Memory B cell (primary cell): ENCODE results near the gene SRPK2.
"Not testable (repeated sequence)": the region's sequence is repeated elsewhere in the genome, so short reads cannot be mapped to it uniquely, and the experiment has no call there.

Experiments
- ATAC-seq: fragments of 150-1000 bp; cut with Tn5 transposase; 2 replicates; pipeline ENCODE4 v1.10.0; 2021; ENCODE audit warnings: low read depth, mild to moderate bottlenecking, moderate library complexity
- DNase-seq, 2 donors: peaks; one replicate each; pipeline ENCODE4 v3.0.0; 2022; ENCODE audit warnings: low spot score in 2 of 2
- H3K27ac Mint-ChIP-seq: one replicate; pipeline ENCODE4 v1.8.0; 2022; ENCODE audit warnings: mild to moderate bottlenecking, moderate library complexity, mixed read lengths
- H3K27me3 Mint-ChIP-seq: one replicate; pipeline ENCODE4 v1.8.0; 2022; ENCODE audit warnings: mixed read lengths
- H3K36me3 Mint-ChIP-seq: one replicate; pipeline ENCODE4 v1.8.0; 2022; ENCODE audit warnings: mild to moderate bottlenecking, mixed read lengths
- H3K4me1 Mint-ChIP-seq: one replicate; pipeline ENCODE4 v1.8.0; 2022; ENCODE audit warnings: mixed read lengths
- H3K4me3 Mint-ChIP-seq: one replicate; pipeline ENCODE4 v1.8.0; 2022; ENCODE audit warnings: mild to moderate bottlenecking, moderate library complexity, mixed read lengths
- H3K9me3 Mint-ChIP-seq: one replicate; pipeline ENCODE4 v1.8.0; 2022; ENCODE audit warnings: mixed read lengths

The SRPK2 gene

GRCh38 chr7:105362685-105363084, 26.0 kb downstream of the SRPK2 start:
- H3K4me3 Mint-ChIP-seq, ATAC-seq, H3K9me3 Mint-ChIP-seq, H3K27me3 Mint-ChIP-seq, DNase-seq: not testable (repeated sequence)
- Mint-ChIP-seq H3K4me1 (peaks cover 41% of the 10 kb centered on the region), H3K27ac (peak overlapping the region; percentile 52), H3K36me3 (peaks cover 28% of the 10 kb centered on the region)

GRCh38 chr7:105361995-105362394, 26.7 kb downstream of the SRPK2 start:
- Mint-ChIP-seq H3K27ac (peak overlapping the region; percentile 52), H3K4me1 (peaks cover 39% of the 10 kb centered on the region), H3K36me3 (peaks cover 28% of the 10 kb centered on the region)
- not testable (repeated sequence) for ATAC-seq, DNase-seq, H3K27me3 Mint-ChIP-seq, H3K4me3 Mint-ChIP-seq, H3K9me3 Mint-ChIP-seq

- not testable (repeated sequence) for DNase-seq, H3K4me3 Mint-ChIP-seq, H3K27me3 Mint-ChIP-seq, H3K9me3 Mint-ChIP-seq, ATAC-seq
- peaks cover 22% of the 10 kb centered on the region for H3K36me3 Mint-ChIP-seq
- H3K4me1 Mint-ChIP-seq: peaks cover 35% of the 10 kb centered on the region
- peak overlapping the region; percentile 53 for H3K27ac Mint-ChIP-seq
Measured at GRCh38 chr7:105360149-105360548, 28.6 kb downstream of the SRPK2 start.

GRCh38 chr7:105355701-105356100, 33.0 kb downstream of the SRPK2 start:
- peaks cover 51% of the 10 kb centered on the region for H3K4me1 Mint-ChIP-seq
- peak overlapping the region; percentile 37 for H3K4me3 Mint-ChIP-seq
- no peaks in the 10 kb centered on the region for H3K9me3 Mint-ChIP-seq
- peak overlapping the region; percentile 94 for H3K27ac Mint-ChIP-seq
- peak in 1 of 2 donors; percentile 11 for DNase-seq
- H3K27me3 Mint-ChIP-seq: no peaks in the 10 kb centered on the region
- peak; percentile 5 for ATAC-seq
- H3K36me3 Mint-ChIP-seq: peaks cover 7% of the 10 kb centered on the region

- no peak for DNase-seq
- H3K27me3 Mint-ChIP-seq: no peaks in the 10 kb centered on the region
- peak; percentile 10 for ATAC-seq
- peaks cover 46% of the 10 kb centered on the region for H3K4me1 Mint-ChIP-seq
- H3K27ac Mint-ChIP-seq: peak overlapping the region; percentile 94
- peak overlapping the region; percentile 70 for H3K4me3 Mint-ChIP-seq
- H3K9me3 Mint-ChIP-seq: no peaks in the 10 kb centered on the region
- peaks cover 1% of the 10 kb centered on the region for H3K36me3 Mint-ChIP-seq
Measured at GRCh38 chr7:105354383-105354782, 34.3 kb downstream of the SRPK2 start.

GRCh38 chr7:105353752-105354328, 34.9 kb downstream of the SRPK2 start:
- peak overlapping the region; percentile 94 for H3K27ac Mint-ChIP-seq
- DNase-seq: no peak
- H3K4me3 Mint-ChIP-seq: peak overlapping the region; percentile 70
- peak; percentile 20 for ATAC-seq
- H3K9me3 Mint-ChIP-seq: no peaks in the 10 kb centered on the region
- H3K4me1 Mint-ChIP-seq: peaks cover 47% of the 10 kb centered on the region
- H3K27me3 Mint-ChIP-seq: no peaks in the 10 kb centered on the region
- peaks cover 2% of the 10 kb centered on the region for H3K36me3 Mint-ChIP-seq

GRCh38 chr7:105352901-105353668, 35.6 kb downstream of the SRPK2 start:
- Mint-ChIP-seq H3K27ac (peak overlapping the region; percentile 94), H3K4me1 (peaks cover 42% of the 10 kb centered on the region), H3K4me3 (peak overlapping the region; percentile 70), H3K9me3 (no peaks in the 10 kb centered on the region), H3K36me3 (peaks cover 1% of the 10 kb centered on the region), H3K27me3 (no peaks in the 10 kb centered on the region)
- ATAC-seq: no peak
- DNase-seq: no peak

GRCh38 chr7:105352018-105352612, 36.6 kb downstream of the SRPK2 start:
- DNase-seq (peak; percentile 49 to 72), ATAC-seq (peak; percentile 93)
- peak overlapping the region; percentile 94 for H3K27ac Mint-ChIP-seq
- H3K27me3 Mint-ChIP-seq: no peaks in the 10 kb centered on the region
- H3K9me3 Mint-ChIP-seq: no peaks in the 10 kb centered on the region
- peak overlapping the region; percentile 79 for H3K4me3 Mint-ChIP-seq
- H3K4me1 Mint-ChIP-seq: peaks cover 42% of the 10 kb centered on the region
- peaks cover 1% of the 10 kb centered on the region for H3K36me3 Mint-ChIP-seq

- no peaks in the 10 kb centered on the region for H3K27me3 Mint-ChIP-seq
- ATAC-seq (no peak), DNase-seq (no peak)
- H3K36me3 Mint-ChIP-seq: peaks cover 1% of the 10 kb centered on the region
- H3K9me3 Mint-ChIP-seq: no peaks in the 10 kb centered on the region
- H3K4me1 Mint-ChIP-seq: peaks cover 44% of the 10 kb centered on the region
- peak overlapping the region; percentile 54 for H3K4me3 Mint-ChIP-seq
- peak overlapping the region; percentile 94 for H3K27ac Mint-ChIP-seq
Measured at GRCh38 chr7:105350906-105351305, 37.8 kb downstream of the SRPK2 start.

GRCh38 chr7:105348177-105348576, 40.5 kb downstream of the SRPK2 start:
- H3K27ac Mint-ChIP-seq, H3K27me3 Mint-ChIP-seq, DNase-seq, H3K36me3 Mint-ChIP-seq, H3K9me3 Mint-ChIP-seq, ATAC-seq, H3K4me3 Mint-ChIP-seq: not testable (repeated sequence)
- H3K4me1 Mint-ChIP-seq: peaks cover 40% of the 10 kb centered on the region

GRCh38 chr7:105346593-105347322, 42.0 kb downstream of the SRPK2 start:
- Mint-ChIP-seq H3K4me1 (peaks cover 40% of the 10 kb centered on the region), H3K36me3 (peaks cover 1% of the 10 kb centered on the region), H3K27ac (peak overlapping the region; percentile 53), H3K27me3 (no peaks in the 10 kb centered on the region), H3K9me3 (no peaks in the 10 kb centered on the region), H3K4me3 (no peak overlapping the region)
- DNase-seq: no peak
- ATAC-seq: no peak

- Mint-ChIP-seq H3K9me3 (no peaks in the 10 kb centered on the region), H3K36me3 (peaks cover 1% of the 10 kb centered on the region), H3K27ac (peak overlapping the region; percentile 84), H3K27me3 (no peaks in the 10 kb centered on the region), H3K4me3 (no peak overlapping the region), H3K4me1 (peaks cover 40% of the 10 kb centered on the region)
- ATAC-seq: peak; percentile 17
- no peak for DNase-seq
Measured at GRCh38 chr7:105346138-105346537, 42.6 kb downstream of the SRPK2 start.

GRCh38 chr7:105345725-105346124, 43.0 kb downstream of the SRPK2 start:
- H3K27me3 Mint-ChIP-seq: no peaks in the 10 kb centered on the region

GRCh38 chr7:105345003-105345402, 43.7 kb downstream of the SRPK2 start:
- H3K27me3 Mint-ChIP-seq: no peaks in the 10 kb centered on the region
- H3K4me1 Mint-ChIP-seq: peaks cover 37% of the 10 kb centered on the region
- DNase-seq (no peak), ATAC-seq (no peak)
- peak overlapping the region; percentile 84 for H3K27ac Mint-ChIP-seq
- peaks cover 3% of the 10 kb centered on the region for H3K36me3 Mint-ChIP-seq
- no peak overlapping the region for H3K4me3 Mint-ChIP-seq
- H3K9me3 Mint-ChIP-seq: no peaks in the 10 kb centered on the region

More at GRCh38 chr7:105345725-105346124, 43.0 kb downstream of the SRPK2 start:
- Mint-ChIP-seq H3K36me3 (peaks cover 1% of the 10 kb centered on the region), H3K4me1 (peaks cover 37% of the 10 kb centered on the region), H3K27ac (peak overlapping the region; percentile 84), H3K4me3 (no peak overlapping the region), H3K9me3 (no peaks in the 10 kb centered on the region)
- ATAC-seq: peak; percentile 93
- no peak for DNase-seq
